SU-DHL-6 (cell line): ENCODE results near the gene WIPF3.

Source experiments
- CTCF ChIP-seq: fragments of 200-600 bp; sonication (generic); IDR thresholded peaks from one replicate; pipeline ENCODE4 v1.5.1; 2017; ENCODE audit warnings: antibody characterized with exemption, mild to moderate bottlenecking, low read length, moderate library complexity; ENCODE audit not compliant: insufficient read depth, poor library complexity, severe bottlenecking
- EZH2phosphoT487 ChIP-seq: fragments of 200-600 bp; sonication (generic), shearing (Covaris generic); conservative IDR thresholded peaks from 2 replicates; pipeline ENCODE4 v1.6.1; 2018; ENCODE audit warnings: mild to moderate bottlenecking, antibody characterized with exemption, low read length, moderate library complexity, mixed read lengths

DNA sequence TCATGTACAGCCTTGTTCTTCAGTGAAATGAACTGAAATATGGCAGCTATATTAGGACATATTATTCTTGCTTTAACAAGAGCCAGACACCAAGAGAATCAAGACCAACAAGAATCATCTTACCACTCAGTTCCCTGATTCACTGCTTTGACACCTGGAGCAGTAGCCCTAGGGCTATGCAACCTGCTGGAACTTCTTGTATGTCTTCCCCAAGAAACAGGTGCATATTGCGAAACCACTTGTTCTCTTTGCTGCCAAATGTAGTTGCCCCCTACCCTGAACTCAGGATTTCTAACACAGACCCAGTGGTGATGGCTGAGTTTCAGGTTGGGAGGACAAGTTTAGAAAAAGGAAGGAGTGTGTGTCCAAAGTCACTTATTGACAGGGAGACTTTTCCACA is 46.1 kb downstream of the WIPF3 start:
- TF ChIP-seq CTCF = no peak
- no peak for TF ChIP-seq EZH2phosphoT487
